Spinal cord (tissue), 10 donors: ENCODE results near the gene TEKT2. TPM values are rescaled to one million over a fixed set of nuclear protein-coding genes. Genes with fewer than 3 reads are reported as not detected.
A peak's percentile ranks its signal among the peaks of the same experiment; 100 is the strongest.

ENCODE experiments used
- DNase-seq, 6 donors: peaks; one replicate each; pipeline versions ENCODE4 v3.0.0 to v3.0.0-alpha.2; 2013 to 2015; ENCODE audit warnings: low spot score in 6 of 6, low read depth in 4 of 6
- H3K27ac ChIP-seq: one replicate; pipeline ENCODE4 v1.5.1; 2013; ENCODE audit warnings: low read depth, low read length, control low read depth
- H3K27me3 ChIP-seq: one replicate; pipeline ENCODE4 v1.6.1; 2013; ENCODE audit warnings: low read length; ENCODE audit not compliant: control insufficient read depth, insufficient read depth
- H3K36me3 ChIP-seq: one replicate; pipeline ENCODE4 v1.6.1; 2013; ENCODE audit warnings: low read length; ENCODE audit not compliant: control insufficient read depth, insufficient read depth
- H3K4me1 ChIP-seq: one replicate; pipeline ENCODE4 v1.6.1; 2013; ENCODE audit warnings: low read length; ENCODE audit not compliant: control insufficient read depth, insufficient read depth
- H3K4me3 ChIP-seq: one replicate; pipeline ENCODE4 v1.5.1; 2013; ENCODE audit warnings: low read depth, low read length, control low read depth
- H3K9me3 ChIP-seq: one replicate; pipeline ENCODE4 v1.6.1; 2013; ENCODE audit warnings: low read length; ENCODE audit not compliant: control insufficient read depth, insufficient read depth
- WGBS: methylation state at CpG from one replicate; pipeline ENCODE4 v1.1.5; 2013; ENCODE audit warnings: missing lambda C conversion rate; ENCODE audit not compliant: insufficient coverage; 5-methylcytosine and 5-hydroxymethylcytosine counted together
- long read RNA-seq, 4 donors: transcript quantifications; one replicate each; lab custom pipeline, GENCODE V29; 2026
- polyA plus RNA-seq, 2 donors: library from polyadenylated mRNA; unstranded; fragments of 120-200 nt; gene quantifications; one replicate each; pipeline ENCODE4 v1.2.1, GENCODE V29; 2013; ENCODE audit not compliant: insufficient read length in 2 of 2
- total RNA-seq, 2 donors: library from RNA; depleted of rRNA in 1 of 2; stranded (reverse); fragments of 120-200 nt in 1 of 2; fragments of >200 nt in 1 of 2; gene quantifications; one replicate each; pipeline versions ENCODE4 v1.2.3 to v1.2.4, GENCODE V29; 2013 to 2014
- donor health status: healthy.

The TEKT2 gene, protein sequence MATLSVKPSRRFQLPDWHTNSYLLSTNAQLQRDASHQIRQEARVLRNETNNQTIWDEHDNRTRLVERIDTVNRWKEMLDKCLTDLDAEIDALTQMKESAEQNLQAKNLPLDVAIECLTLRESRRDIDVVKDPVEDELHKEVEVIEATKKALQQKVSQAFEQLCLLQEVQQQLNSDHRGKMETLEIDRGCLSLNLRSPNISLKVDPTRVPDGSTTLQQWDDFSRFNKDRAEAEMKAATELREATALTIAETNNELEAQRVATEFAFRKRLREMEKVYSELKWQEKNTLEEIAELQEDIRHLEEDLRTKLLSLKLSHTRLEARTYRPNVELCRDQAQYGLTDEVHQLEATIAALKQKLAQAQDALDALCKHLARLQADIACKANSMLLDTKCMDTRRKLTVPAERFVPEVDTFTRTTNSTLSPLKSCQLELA
- total RNA-seq: 10 to 100 TPM in 1 of 2 donors, 1 to 10 TPM in 1; 2.2 to 13.5 TPM
- polyA plus RNA-seq: 10 to 100 TPM; 15.8 to 17.5 TPM
- long read RNA-seq, donor 1: 0 reads
- long read RNA-seq, donor 2: 0 reads
- long read RNA-seq, donor 3: 0 reads
- long read RNA-seq, donor 4, partial matches to known transcripts: 0 of 2 reads
- long read RNA-seq, donor 4, other reads (novel, unspliced or antisense): 0 of 2 reads

DNA sequence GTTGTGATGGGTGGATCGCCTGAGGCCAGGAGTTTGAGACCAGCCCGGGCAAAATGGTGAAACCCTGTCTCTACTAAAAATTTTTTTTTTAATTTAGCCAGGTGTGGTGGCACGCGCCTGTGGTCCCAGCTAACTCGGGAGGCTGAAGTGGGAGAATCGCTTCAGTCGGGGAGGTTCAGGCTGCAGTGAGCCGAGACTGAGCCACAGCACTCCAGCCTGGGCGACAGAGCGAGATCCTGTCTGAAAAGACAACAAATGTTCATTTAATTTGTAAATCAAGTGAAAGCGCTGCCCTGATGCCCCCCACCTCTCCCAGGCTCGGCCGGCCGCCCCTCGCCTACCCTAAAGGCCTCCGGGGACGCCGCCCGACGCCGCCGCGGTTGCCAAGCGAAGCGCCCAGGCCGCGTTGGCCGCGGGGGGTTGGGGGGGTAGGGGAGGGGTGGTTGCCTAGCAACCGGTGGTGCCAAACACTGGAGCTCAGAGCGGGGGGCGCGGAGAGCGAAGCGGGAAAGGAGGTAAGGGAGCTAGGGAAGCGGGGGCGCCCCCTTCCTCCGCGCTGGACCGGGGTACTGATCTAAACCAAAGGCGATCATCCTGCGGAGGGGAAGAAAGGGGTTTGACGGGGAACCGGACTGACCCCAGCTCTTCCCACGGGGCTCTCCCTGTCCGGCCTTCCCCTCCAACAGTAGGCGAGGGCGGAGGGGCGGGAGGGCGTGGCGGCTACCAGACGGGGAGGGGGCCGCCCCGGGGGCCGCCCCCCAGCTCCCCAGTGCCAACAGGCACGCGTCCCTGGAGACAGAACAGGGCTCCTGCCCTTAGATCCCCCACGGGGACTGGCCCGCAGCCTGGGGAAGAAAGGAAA lies at the start of gene TEKT2:
TEKT2 (plus strand) TSS at position 460 of the 862 bp plus-strand sequence. CDS start 828 bp downstream, outside the sequence.
- peak within 1 kb of the TSS; percentile 54 for H3K4me3 ChIP-seq
- H3K27ac ChIP-seq: peak within 1 kb of the TSS; percentile 33
- peaks cover 48% of the 10 kb centered on the region for H3K4me1 ChIP-seq
- DNase-seq: peak; percentile 46 to 97 (median 79)
- H3K9me3 ChIP-seq: no peaks in the 10 kb centered on the region
- 3% methylated on average over 49 of the region's 59 CpGs for WGBS
- H3K36me3 ChIP-seq: peaks cover 25% of the 10 kb centered on the region
- H3K27me3 ChIP-seq: no peaks in the 10 kb centered on the region

DNA sequence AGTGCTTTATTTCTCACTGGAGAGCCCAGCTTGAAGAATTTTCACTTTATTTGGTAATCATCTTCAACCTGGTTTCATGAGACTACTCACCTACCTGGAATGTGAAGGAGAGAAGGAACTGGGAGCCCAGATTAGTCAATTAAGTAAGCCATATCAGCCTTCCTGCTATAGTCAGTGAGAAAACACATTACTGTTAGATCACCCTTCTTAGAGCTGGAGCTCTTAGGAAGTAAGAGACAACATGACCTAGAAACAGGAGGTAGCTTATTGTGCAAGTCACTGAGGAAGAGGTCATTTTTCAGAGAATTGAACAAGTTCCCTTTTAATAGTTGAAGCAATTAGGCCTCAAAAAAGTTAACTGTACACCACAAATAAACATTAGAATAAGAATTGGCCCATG lies 49.2 kb upstream of the TEKT2 start:
- H3K27ac ChIP-seq: no peak overlapping the region
- no peak for DNase-seq

DNA sequence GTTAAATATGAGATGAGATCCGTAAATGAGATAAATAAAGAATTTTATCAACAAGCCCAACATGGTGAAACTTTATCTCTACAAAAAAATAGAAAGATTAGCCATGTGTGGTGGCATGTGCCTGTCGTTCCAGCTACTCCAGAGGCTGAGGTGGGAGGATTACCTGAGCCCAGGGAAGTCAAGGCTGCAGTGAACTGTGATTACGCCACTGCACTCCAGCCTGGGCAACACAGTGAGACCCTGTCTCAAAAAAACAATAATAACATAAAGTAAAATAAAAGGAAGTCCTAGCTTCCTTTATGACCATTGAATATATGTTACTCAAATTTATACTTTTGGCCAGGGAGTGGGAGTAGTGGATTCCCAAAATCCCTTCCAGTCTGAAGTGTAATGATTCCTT lies 48.7 kb upstream of the TEKT2 start:
- Histone ChIP-seq H3K36me3 (peaks cover 34% of the 10 kb centered on the region), H3K4me3 (no peak overlapping the region), H3K27ac (no peak overlapping the region), H3K4me1 (no peaks in the 10 kb centered on the region), H3K27me3 (no peaks in the 10 kb centered on the region), H3K9me3 (no peaks in the 10 kb centered on the region)
- DNase-seq: no peak
- WGBS: no CpG with 5 or more reads among the region's 3 CpGs

More for the DNA sequence above, 49.2 kb upstream of the TEKT2 start:
- Histone ChIP-seq H3K9me3 (no peaks in the 10 kb centered on the region), H3K36me3 (peaks cover 34% of the 10 kb centered on the region), H3K4me3 (no peak overlapping the region), H3K4me1 (no peaks in the 10 kb centered on the region), H3K27me3 (no peaks in the 10 kb centered on the region)

DNA sequence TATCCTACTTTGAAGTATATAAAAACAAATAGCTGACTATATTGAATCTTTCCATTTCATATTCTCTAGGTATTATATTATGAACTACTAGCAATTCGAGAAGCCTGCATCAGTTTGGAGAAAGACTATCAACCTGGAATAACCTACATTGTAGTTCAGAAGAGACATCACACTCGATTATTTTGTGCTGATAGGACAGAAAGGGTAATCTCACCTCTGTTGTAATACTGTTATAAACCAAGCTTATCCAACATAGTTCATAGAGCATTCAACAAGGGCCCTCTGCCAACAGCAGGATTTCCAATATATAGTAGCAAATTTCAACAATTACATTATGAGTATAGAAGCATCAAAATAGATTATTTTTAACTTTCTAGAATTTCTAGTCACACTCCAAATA lies 43.7 kb upstream of the TEKT2 start:
- Histone ChIP-seq H3K4me3 (no peak overlapping the region), H3K27ac (no peak overlapping the region), H3K27me3 (no peaks in the 10 kb centered on the region), H3K36me3 (peaks cover 38% of the 10 kb centered on the region), H3K9me3 (no peaks in the 10 kb centered on the region), H3K4me1 (no peaks in the 10 kb centered on the region)
- no peak for DNase-seq
- no CpG with 5 or more reads among the region's 2 CpGs for WGBS

DNA sequence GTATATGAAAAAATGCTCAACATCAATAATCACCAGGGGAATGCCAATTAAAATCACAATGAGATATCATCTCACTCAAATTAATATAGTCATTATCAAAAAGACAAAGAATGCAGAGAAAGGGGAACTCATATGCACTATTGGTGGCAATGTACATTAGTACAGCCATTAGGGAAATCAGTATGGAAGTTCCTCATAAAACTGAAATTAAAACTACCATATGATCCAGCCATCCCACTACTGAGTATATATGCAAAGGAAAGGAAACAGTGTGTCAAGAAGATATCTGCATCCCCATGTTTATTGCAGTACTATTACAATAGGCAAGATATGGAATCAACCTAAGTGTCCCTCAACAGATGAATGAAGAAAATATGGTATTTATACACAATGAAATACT lies 32.1 kb upstream of the TEKT2 start:
- peaks cover 22% of the 10 kb centered on the region for H3K36me3 ChIP-seq
- H3K4me3 ChIP-seq: no peak overlapping the region
- H3K4me1 ChIP-seq: no peaks in the 10 kb centered on the region
- H3K27me3 ChIP-seq: no peaks in the 10 kb centered on the region
- no peak overlapping the region for H3K27ac ChIP-seq
- DNase-seq: no peak
- H3K9me3 ChIP-seq: no peaks in the 10 kb centered on the region

DNA sequence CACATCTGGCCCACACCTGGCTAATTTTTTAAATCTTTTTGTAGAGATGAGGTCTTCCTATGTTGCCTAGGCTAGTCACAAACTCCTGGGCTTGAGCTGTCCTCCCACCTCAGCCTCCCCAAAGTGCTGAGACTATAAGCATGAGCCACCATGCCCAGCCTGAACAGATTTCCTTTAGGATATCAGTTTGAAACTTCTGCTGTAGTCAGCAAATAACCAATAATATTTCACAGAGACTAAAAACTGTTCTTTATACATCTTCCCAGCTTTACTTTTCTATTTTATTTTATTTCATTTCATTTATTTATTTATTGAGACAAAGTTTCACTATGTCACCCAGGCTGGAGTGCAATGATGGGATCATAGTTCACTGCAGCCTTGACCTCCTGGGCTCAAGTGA lies 29.9 kb upstream of the TEKT2 start:
- no peaks in the 10 kb centered on the region for H3K27me3 ChIP-seq
- H3K27ac ChIP-seq: no peak overlapping the region
- DNase-seq: no peak
- no peaks in the 10 kb centered on the region for H3K4me1 ChIP-seq
- H3K4me3 ChIP-seq: no peak overlapping the region
- peaks cover 8% of the 10 kb centered on the region for H3K36me3 ChIP-seq
- H3K9me3 ChIP-seq: no peaks in the 10 kb centered on the region

DNA sequence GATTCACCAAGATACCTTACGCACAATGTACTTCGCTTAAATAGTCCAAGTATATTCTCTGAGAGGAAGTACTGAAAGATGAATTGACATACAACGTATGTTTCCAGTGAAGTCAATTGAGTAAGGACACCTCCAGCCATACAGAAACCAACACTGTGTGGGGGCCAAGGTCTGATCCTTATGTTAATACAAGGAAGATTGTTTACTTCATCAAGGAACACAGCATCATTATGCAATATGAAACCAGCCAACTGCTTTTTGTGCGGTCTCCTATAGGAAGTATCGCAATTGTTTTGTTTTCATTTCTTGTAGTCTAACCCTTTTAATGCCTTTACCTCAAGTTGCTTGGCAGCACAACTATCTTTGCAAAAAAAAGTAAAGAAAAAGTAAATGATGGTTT lies 28.2 kb upstream of the TEKT2 start:
- Histone ChIP-seq H3K4me1 (no peaks in the 10 kb centered on the region), H3K9me3 (no peaks in the 10 kb centered on the region), H3K4me3 (no peak overlapping the region), H3K36me3 (peaks cover 5% of the 10 kb centered on the region), H3K27ac (no peak overlapping the region), H3K27me3 (no peaks in the 10 kb centered on the region)
- DNase-seq: no peak
- WGBS: no CpG with 5 or more reads among the region's 5 CpGs

DNA sequence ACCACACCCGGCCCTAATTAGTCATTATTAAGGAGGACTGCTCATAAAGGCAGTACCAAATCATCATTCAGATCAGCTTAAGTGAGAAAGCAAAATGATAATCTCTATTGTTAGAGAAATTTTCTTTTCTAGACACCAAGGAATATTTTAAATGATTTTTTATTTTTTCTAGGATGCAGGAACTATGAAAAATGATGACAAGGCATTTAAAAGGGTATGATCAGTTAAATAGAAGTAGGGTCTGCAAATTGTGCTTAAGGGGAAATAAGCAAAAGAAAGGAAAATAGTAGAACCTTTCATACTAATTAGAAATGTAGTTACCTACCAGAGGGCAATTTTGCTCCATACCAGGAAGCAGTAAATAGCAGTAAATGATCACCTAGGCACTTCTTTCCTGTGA lies 21.6 kb upstream of the TEKT2 start:
- Histone ChIP-seq H3K36me3 (peaks cover 2% of the 10 kb centered on the region), H3K9me3 (no peaks in the 10 kb centered on the region), H3K27me3 (no peaks in the 10 kb centered on the region), H3K4me3 (no peak overlapping the region), H3K4me1 (peaks cover under 1% of the 10 kb centered on the region), H3K27ac (no peak overlapping the region)
- no peak for DNase-seq
- no CpG with 5 or more reads among the region's 1 CpG for WGBS

DNA sequence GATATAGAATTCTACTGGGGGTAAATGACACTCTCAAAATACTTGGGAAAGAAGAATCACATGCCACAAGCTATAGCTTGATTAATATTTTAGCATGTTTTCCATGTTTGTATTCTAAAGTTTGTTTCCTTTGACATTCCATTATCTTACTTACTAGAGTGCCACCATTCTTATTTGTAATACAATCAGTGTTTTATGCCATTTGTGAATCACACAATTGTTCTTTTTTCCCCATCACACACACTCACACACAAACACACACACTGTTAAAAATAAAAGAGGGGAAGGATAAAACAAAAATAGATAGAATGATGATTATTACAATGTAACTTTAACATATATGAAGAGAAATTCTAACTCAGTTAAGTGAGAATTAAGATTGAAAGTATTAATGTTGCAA lies 16.0 kb upstream of the TEKT2 start:
- Histone ChIP-seq H3K4me3 (no peak overlapping the region), H3K27me3 (no peaks in the 10 kb centered on the region), H3K4me1 (peaks cover 4% of the 10 kb centered on the region), H3K9me3 (no peaks in the 10 kb centered on the region), H3K36me3 (no peaks in the 10 kb centered on the region), H3K27ac (no peak overlapping the region)
- DNase-seq: no peak
